Measurements from ENCODE around the gene PRRC2B. TPM values are rescaled to one million over a fixed set of nuclear protein-coding genes. Genes with fewer than 3 reads are reported as not detected.

PRRC2B gene
- total and polyA plus RNA-seq, 8 donors = 159 to 233 (median 187) TPM

- Histone ChIP-seq H3K36me3 (peaks cover 0 to 65% of the 10 kb centered on the region in 2 donors), H3K9me3 (no peaks in the 10 kb centered on the region), H3K4me3 (no peak overlapping the region), H3K27ac (no peak overlapping the region), H3K27me3 (no peaks in the 10 kb centered on the region), H3K4me1 (peaks cover 7 to 14% of the 10 kb centered on the region in 2 donors)
- DNase-seq (no peak), ATAC-seq (no peak)
- intact Hi-C loops (cut with DNase I) = no loop called here
- no peak for TF ChIP-seq CTCF (IDR thresholded peaks at IDR 0.05)
Measured at GRCh38 chr9:131528186-131528585, 134.3 kb downstream of the PRRC2B start.

- no peak for DNase-seq
- Histone ChIP-seq H3K4me1 (peaks cover 7 to 14% of the 10 kb centered on the region in 2 donors), H3K36me3 (peaks cover 0 to 57% of the 10 kb centered on the region in 2 donors), H3K9me3 (no peaks in the 10 kb centered on the region), H3K27ac (no peak overlapping the region), H3K4me3 (no peak overlapping the region), H3K27me3 (no peaks in the 10 kb centered on the region)
- no peak for TF ChIP-seq CTCF (IDR thresholded peaks at IDR 0.05)
- ATAC-seq = no peak
- intact Hi-C loops (cut with DNase I) = no loop called here
Measured at GRCh38 chr9:131528886-131529505, 135.1 kb downstream of the PRRC2B start.

- Histone ChIP-seq H3K27me3 (no peaks in the 10 kb centered on the region), H3K4me3 (peak overlapping the region; percentile 93 to 94), H3K9me3 (no peaks in the 10 kb centered on the region), H3K36me3 (peaks cover 0 to 48% of the 10 kb centered on the region in 2 donors), H3K27ac (no peak overlapping the region), H3K4me1 (peaks cover 7 to 14% of the 10 kb centered on the region in 2 donors)
- DNase-seq (no peak), ATAC-seq (no peak)
- intact Hi-C loops (cut with DNase I) = no loop called here
- no peak for TF ChIP-seq CTCF (IDR thresholded peaks at IDR 0.05)
Measured at GRCh38 chr9:131529597-131530545, 136.0 kb downstream of the PRRC2B start.

GRCh38 chr9:131530546-131530919 is 136.6 kb downstream of the PRRC2B start:
- no peaks in the 10 kb centered on the region for H3K27me3 ChIP-seq
- TF ChIP-seq CTCF (IDR thresholded peaks at IDR 0.05) = no peak
- DNase-seq (peak in 3 of 4 donors; percentile 10 to 40 (median 16)), ATAC-seq (peak; percentile 10)
- H3K4me1 ChIP-seq = peaks cover 7 to 14% of the 10 kb centered on the region in 2 donors
- intact Hi-C loops (cut with DNase I) = no loop called here
- H3K9me3 ChIP-seq = no peaks in the 10 kb centered on the region
- H3K4me3 ChIP-seq = peak overlapping the region; percentile 93 to 94
- H3K27ac ChIP-seq = peak overlapping the region in 1 of 2 donors; percentile 66
- peaks cover 0 to 41% of the 10 kb centered on the region in 2 donors for H3K36me3 ChIP-seq

Measured in left lung (tissue), 10 donors.